ENCODE results near the gene SGCB.

DNA sequence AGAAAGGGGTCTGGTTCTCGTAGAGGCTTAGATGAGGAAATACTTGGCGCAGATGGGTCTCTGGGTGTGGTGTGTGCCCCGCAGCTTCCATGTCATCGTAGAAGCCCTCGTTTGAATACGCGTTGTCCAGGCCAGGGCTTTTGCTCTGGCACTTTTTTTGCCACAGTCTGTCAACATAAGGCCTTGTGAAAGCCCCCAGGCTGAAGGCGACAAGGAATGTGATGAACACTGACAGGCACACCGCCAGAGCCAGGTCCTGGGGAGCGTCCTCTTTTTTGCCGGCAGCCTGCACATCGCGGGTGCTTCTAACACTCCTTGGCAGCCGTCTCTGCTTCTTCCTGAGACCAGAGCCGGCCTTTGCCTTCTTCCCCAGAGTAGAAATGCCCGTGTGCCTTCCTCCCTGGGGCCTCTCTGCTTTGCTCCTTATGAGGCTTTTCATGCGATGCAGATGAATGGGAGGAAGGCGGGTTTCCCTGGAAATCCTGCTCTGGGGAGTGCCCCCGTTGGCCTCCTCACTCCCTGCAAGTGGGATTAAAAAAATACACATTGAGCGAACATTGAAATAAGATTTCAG lies 42.4 kb downstream of the SGCB start:
- TF ChIP-seq, protein P1, sequence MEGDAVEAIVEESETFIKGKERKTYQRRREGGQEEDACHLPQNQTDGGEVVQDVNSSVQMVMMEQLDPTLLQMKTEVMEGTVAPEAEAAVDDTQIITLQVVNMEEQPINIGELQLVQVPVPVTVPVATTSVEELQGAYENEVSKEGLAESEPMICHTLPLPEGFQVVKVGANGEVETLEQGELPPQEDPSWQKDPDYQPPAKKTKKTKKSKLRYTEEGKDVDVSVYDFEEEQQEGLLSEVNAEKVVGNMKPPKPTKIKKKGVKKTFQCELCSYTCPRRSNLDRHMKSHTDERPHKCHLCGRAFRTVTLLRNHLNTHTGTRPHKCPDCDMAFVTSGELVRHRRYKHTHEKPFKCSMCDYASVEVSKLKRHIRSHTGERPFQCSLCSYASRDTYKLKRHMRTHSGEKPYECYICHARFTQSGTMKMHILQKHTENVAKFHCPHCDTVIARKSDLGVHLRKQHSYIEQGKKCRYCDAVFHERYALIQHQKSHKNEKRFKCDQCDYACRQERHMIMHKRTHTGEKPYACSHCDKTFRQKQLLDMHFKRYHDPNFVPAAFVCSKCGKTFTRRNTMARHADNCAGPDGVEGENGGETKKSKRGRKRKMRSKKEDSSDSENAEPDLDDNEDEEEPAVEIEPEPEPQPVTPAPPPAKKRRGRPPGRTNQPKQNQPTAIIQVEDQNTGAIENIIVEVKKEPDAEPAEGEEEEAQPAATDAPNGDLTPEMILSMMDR (conservative IDR thresholded peaks at IDR 0.05; ENCODE audit: low read length), result no peak
- TF ChIP-seq EZH2phosphoT487 (IDR thresholded peaks at IDR 0.05; ENCODE audit: borderline replicate concordance), result no peak

Data from Loucy (cell line).